Measurements from ENCODE around the gene LRRN3.

LRRN3 gene

GRCh38 chr7:111173528-111173927 lies 82.6 kb downstream of the LRRN3 start:
- no peak for DNase-seq (ENCODE audit: low spot score)
- TF ChIP-seq CTCF (IDR thresholded peaks at IDR 0.05; ENCODE audit: extremely low read depth, insufficient read depth, missing control alignments), result no peak
- in situ Hi-C loops (cut with MboI; ENCODE audit: low pct_unique_long_range_greater_than_20kb, low sequenced_read_pairs, unreplicated experiment), result no loop called here

- in situ Hi-C loops (cut with MboI; ENCODE audit: low pct_unique_long_range_greater_than_20kb, low sequenced_read_pairs, unreplicated experiment), result no loop called here
- no peak for DNase-seq (ENCODE audit: low spot score)
- no peak for TF ChIP-seq CTCF (IDR thresholded peaks at IDR 0.05; ENCODE audit: extremely low read depth, insufficient read depth, missing control alignments)
Observed at GRCh38 chr7:111173990-111174389, 83.1 kb downstream of the LRRN3 start.

GRCh38 chr7:111174510-111174909 lies 83.6 kb downstream of the LRRN3 start:
- in situ Hi-C loops (cut with MboI; ENCODE audit: low pct_unique_long_range_greater_than_20kb, low sequenced_read_pairs, unreplicated experiment), result no loop called here
- no peak for TF ChIP-seq CTCF (IDR thresholded peaks at IDR 0.05; ENCODE audit: extremely low read depth, insufficient read depth, missing control alignments)
- DNase-seq (ENCODE audit: low spot score), result no peak
